ENCODE measurements around the gene DNER.

Gene DNER

DNA sequence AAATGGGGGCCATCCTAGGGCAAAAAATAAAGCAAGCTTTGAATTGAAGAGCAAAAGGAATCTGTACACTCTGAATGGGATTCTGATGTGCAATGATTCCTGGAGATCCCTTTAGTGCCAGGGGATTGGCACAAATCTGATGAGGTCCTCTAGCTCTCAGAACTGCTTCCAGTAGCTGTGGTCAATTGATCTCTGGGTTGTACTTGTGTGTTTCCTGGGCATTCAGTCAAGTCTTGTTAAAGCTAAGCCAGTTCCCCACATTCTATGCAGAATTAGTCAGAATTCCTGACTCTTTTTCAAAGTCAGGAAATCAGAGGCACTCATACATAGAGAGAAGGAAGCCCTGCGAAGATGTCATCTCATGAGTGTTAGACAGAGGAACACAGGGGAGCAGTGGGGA lies 161.3 kb downstream of the DNER start:
- H3K27me3 ChIP-seq = no peaks in the 10 kb centered on the region
- no peaks in the 10 kb centered on the region for H3K36me3 ChIP-seq
- H3K4me3 ChIP-seq (ENCODE audit: low read depth, low read length) = no peak overlapping the region
- no peaks in the 10 kb centered on the region for H3K9me3 ChIP-seq
- TF ChIP-seq CTCF (IDR thresholded peaks at IDR 0.05; ENCODE audit: low read depth, low read length) = no peak
- H3K4me1 ChIP-seq = no peaks in the 10 kb centered on the region
- DNase-seq = no peak

DNA sequence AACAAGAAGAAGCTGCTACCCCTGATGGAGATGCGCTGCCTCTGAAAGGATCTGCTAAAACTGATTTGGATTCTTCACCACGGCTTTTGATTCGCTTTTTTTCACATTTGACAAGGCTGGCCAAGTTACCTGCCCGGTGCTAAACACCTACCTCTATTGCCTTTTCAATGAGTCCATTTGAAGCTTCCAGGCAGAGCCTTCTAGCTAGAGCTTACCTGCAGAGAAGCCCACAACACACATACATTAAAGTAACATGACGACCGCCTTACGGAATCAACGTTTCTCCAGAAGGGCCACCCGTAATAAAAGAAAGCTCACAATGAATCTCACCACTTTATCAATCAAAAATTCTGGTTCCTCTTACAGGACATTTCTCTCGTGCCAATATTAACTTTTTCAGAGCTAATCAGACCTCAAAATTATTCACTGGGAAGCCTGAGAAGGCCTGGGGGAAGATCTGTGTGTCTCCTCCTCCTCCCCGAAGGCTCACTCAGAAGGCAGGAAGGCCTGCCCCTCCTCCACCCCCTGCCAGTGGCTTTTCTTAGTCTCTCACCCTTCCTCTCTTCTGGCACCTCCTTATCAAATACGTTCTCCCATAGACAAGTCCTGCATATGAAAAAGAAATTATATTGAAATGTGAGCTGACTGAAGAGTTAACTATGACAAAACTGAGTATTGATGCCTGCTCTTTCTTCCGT lies 171.0 kb downstream of the DNER start:
- no peak overlapping the region for H3K4me3 ChIP-seq (ENCODE audit: low read depth, low read length)
- no peaks in the 10 kb centered on the region for H3K4me1 ChIP-seq
- H3K36me3 ChIP-seq = no peaks in the 10 kb centered on the region
- no peaks in the 10 kb centered on the region for H3K9me3 ChIP-seq
- TF ChIP-seq CTCF (IDR thresholded peaks at IDR 0.05; ENCODE audit: low read depth, low read length) = no peak
- no peaks in the 10 kb centered on the region for H3K27me3 ChIP-seq
- no peak for DNase-seq

DNA sequence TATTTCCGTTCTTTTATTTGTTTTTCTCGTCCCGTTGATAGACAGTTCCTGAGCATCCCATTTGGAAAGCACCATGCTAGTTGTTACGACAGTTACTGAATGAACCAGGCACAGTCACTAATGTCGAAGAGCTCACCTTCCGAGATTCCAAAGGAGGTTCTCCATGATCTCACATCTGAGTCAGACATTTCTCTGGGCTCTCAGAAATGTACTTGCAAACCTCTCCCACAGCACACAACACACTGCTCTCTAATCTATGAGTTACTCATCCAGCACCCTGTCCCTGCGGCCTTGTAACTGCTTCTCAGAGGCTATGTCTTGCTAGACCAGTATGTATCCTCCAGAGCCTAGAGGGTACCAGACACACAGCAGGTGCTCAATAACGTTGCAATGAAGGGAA lies 174.7 kb downstream of the DNER start:
- no peak overlapping the region for H3K4me3 ChIP-seq (ENCODE audit: low read depth, low read length)
- no peak for TF ChIP-seq CTCF (IDR thresholded peaks at IDR 0.05; ENCODE audit: low read depth, low read length)
- no peaks in the 10 kb centered on the region for H3K27me3 ChIP-seq
- no peaks in the 10 kb centered on the region for H3K4me1 ChIP-seq
- no peak for DNase-seq
- H3K9me3 ChIP-seq = no peaks in the 10 kb centered on the region
- no peaks in the 10 kb centered on the region for H3K36me3 ChIP-seq

DNA sequence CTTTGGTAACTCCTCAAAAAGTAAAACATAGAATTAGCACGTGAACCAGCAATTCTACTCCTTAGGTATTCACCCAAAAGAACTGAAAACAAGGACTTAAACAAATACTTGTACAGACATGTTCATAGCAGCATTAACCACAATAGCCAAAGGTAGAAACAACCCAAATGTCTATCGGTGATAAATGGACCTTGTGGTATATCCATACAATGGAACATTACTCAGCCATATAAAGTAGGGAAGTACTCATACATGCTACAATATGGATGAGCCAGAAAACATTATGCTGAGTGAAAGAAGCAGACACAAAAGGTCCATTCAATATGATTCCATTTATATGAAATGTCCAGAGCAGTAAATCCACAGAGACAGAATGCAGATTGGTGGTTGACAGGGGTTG lies 182.8 kb downstream of the DNER start:
- Histone ChIP-seq H3K36me3 (no peaks in the 10 kb centered on the region), H3K4me3 (ENCODE audit: low read depth, low read length) (no peak overlapping the region), H3K27me3 (no peaks in the 10 kb centered on the region), H3K4me1 (no peaks in the 10 kb centered on the region), H3K9me3 (no peaks in the 10 kb centered on the region)
- no peak for DNase-seq
- no peak for TF ChIP-seq CTCF (IDR thresholded peaks at IDR 0.05; ENCODE audit: low read depth, low read length)

DNA sequence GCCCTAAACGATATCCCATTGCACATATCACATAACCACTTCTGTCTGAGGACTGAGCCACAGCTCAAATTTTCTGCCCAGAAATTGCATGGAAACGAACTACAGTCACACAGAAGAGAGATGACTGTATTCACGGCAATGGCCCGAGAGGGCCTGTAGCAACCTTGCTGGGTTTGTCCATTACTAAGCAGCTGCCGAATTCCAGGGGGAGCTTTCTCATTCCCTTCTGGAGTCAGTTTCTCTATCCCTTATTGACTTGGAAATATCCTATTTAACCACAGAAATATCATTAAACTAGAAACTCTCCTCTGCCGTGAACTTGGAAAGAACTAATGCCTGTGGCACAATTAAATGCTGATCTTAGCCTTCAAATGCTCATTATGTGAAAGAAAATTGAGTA lies 183.9 kb downstream of the DNER start:
- no peak for DNase-seq
- H3K4me3 ChIP-seq (ENCODE audit: low read depth, low read length) = no peak overlapping the region
- H3K9me3 ChIP-seq = no peaks in the 10 kb centered on the region
- H3K4me1 ChIP-seq = no peaks in the 10 kb centered on the region
- H3K27me3 ChIP-seq = no peaks in the 10 kb centered on the region
- TF ChIP-seq CTCF (IDR thresholded peaks at IDR 0.05; ENCODE audit: low read depth, low read length) = no peak
- no peaks in the 10 kb centered on the region for H3K36me3 ChIP-seq

DNA sequence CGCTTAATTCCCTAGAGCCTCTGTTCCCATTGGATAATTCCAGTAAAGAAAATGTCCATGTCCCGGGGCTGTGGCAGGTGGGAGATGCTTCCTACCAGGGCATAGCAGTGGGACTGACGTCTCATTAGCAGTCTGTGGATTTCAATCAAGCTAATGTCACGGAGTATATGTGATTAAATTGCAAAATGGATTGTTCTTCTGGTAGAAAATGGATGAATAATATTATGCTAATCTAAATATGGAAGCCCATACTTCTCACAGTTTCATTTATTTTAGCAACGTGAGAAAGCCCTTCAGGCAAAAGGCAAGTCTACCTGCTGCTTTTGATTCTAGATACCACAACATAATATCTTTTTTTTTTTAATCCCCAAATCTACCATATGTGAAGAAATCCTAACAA lies 185.5 kb downstream of the DNER start:
- no peak for DNase-seq
- Histone ChIP-seq H3K27me3 (no peaks in the 10 kb centered on the region), H3K9me3 (no peaks in the 10 kb centered on the region), H3K36me3 (no peaks in the 10 kb centered on the region), H3K4me3 (ENCODE audit: low read depth, low read length) (no peak overlapping the region), H3K4me1 (no peaks in the 10 kb centered on the region)
- no peak for TF ChIP-seq CTCF (IDR thresholded peaks at IDR 0.05; ENCODE audit: low read depth, low read length)
